HG03521 (cell line): Measurements from ENCODE around the gene NPHS1.
"Not testable (repeated sequence)": the region's sequence is repeated elsewhere in the genome, so short reads cannot be mapped to it uniquely, and the experiment has no call there.

Source experiments
- ATAC-seq: cut with Tn5 transposase; IDR thresholded peaks from one replicate; pipeline ENCODE4 v1.9.1; 2021; ENCODE audit warnings: mild to moderate bottlenecking, moderate library complexity; ENCODE audit not compliant: unreplicated experiment

NPHS1 gene

GRCh38 chr19:35874392-35874930, 22.2 kb upstream of the NPHS1 start:
- ATAC-seq = no peak

DNA sequence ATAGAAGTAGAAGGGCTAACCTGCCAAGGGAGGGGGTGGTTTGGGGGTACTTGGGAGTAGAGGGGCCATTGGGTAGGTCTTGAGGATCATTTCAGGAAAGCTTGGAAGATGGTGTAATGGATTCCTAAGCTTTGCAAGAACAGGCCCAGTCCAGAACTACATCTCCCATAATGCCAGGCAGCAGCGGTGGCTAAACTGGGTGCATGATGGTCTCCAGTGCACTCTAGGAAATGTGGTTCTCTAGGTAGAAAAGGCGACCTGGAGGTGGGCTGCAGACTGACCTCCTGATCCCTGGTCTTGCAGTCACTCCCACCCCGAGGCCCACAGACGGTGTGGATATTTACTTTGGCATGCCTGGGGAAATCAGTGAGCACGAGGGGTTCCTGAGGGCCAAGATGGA, 19.9 kb upstream of the NPHS1 start:
- no peak for ATAC-seq

DNA sequence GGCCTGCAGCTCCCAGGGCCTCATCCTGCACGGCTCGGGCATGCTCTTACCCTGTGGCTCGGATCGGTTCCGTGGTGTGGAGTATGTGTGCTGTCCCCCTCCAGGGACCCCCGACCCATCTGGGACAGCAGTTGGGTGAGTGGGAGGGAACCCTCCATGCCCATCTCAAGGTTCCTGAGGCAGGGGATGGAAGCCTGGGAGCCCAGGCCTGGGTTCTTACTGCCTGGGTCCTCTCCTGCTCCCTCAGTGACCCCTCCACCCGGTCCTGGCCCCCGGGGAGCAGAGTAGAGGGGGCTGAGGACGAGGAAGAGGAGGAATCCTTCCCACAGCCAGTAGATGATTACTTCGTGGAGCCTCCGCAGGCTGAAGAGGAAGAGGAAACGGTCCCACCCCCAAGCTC, 19.3 kb upstream of the NPHS1 start:
- ATAC-seq = no peak

- ATAC-seq = no peak
Observed at GRCh38 chr19:35870798-35871197, 18.5 kb upstream of the NPHS1 start.

- not testable (repeated sequence) for ATAC-seq
Observed at GRCh38 chr19:35870124-35870736, 17.9 kb upstream of the NPHS1 start.

- ATAC-seq = peak; percentile 59
Observed at GRCh38 chr19:35869327-35870123, 17.2 kb upstream of the NPHS1 start.

GRCh38 chr19:35868823-35869326, 16.6 kb upstream of the NPHS1 start:
- ATAC-seq = no peak

GRCh38 chr19:35868172-35868822, 16.0 kb upstream of the NPHS1 start, which contains the start of gene APLP1:
TSS of gene APLP1 (plus strand) at chr19:35868574. CDS start at chr19:35868637, 63 bp downstream.
- ATAC-seq = no peak

- ATAC-seq = no peak
Observed at GRCh38 chr19:35863018-35863417, 10.7 kb upstream of the NPHS1 start.

GRCh38 chr19:35862528-35862927, 10.2 kb upstream of the NPHS1 start:
- no peak for ATAC-seq

- ATAC-seq = no peak
Observed at GRCh38 chr19:35861640-35862160, 9.4 kb upstream of the NPHS1 start.

DNA sequence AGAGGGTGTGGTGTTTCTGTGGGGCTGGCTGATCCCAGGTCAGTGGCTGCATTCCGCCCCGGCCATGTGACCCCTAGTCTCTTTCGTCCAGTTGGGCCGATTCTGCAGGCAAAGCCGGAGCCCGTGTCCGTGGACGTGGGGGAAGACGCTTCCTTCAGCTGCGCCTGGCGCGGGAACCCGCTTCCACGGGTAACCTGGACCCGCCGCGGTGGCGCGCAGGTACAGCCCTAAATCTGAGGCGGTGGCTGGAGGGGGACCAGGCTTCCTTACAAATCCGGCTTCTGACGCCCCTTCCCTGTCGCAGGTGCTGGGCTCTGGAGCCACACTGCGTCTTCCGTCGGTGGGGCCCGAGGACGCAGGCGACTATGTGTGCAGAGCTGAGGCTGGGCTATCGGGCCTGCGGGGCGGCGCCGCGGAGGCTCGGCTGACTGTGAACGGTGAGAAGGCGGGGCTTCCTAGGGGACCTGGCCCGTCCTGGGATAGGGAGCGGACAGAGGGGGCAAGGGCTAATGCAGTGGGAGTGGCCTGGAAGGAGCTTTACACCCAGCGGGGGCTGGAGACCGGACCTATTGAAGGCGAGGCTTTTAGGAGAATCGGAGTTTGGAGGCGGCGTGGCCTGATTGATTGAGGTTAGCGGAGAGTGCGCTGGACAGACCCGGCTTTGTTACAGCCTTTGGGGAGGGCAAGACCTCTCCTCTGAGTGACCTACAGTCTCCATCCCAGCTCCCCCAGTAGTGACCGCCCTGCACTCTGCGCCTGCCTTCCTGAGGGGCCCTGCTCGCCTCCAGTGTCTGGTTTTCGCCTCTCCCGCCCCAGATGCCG, 8.7 kb upstream of the NPHS1 start:
- ATAC-seq = no peak

- no peak for ATAC-seq
Observed at GRCh38 chr19:35860436-35860817, 8.1 kb upstream of the NPHS1 start.

DNA sequence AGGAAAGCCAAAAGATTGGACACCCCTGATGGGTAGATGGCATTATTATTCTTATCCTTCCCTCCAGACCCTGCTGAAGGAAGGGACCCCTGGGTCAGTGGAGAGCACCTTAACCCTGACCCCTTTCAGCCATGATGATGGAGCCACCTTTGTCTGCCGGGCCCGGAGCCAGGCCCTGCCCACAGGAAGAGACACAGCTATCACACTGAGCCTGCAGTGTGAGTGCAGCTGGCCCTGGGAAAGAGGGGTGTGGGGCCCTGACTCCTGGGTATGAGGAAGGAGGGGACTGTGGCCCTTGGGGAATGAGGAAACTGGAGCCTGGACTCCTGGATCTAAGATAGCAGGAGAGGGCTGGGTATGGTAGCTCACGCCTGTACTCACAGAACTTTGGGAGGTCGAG, 7.1 kb upstream of the NPHS1 start:
- ATAC-seq = no peak

DNA sequence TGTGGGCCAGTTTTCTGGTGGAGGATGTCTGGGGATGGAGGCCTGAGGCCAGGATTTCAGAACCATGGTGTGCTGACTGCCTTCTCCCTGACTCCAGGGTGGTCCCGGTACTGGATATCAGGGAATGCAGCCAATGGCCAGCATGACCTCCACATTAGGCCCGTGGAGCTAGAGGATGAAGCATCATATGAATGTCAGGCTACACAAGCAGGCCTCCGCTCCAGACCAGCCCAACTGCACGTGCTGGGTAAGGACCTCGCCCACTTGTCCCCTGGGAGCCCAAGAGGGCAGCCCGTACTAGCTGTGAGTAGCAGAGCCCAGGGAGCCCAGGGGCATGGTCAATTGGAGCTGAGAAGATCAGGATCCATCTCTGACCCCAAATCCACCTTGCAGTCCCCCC, 6.0 kb upstream of the NPHS1 start:
- no peak for ATAC-seq

DNA sequence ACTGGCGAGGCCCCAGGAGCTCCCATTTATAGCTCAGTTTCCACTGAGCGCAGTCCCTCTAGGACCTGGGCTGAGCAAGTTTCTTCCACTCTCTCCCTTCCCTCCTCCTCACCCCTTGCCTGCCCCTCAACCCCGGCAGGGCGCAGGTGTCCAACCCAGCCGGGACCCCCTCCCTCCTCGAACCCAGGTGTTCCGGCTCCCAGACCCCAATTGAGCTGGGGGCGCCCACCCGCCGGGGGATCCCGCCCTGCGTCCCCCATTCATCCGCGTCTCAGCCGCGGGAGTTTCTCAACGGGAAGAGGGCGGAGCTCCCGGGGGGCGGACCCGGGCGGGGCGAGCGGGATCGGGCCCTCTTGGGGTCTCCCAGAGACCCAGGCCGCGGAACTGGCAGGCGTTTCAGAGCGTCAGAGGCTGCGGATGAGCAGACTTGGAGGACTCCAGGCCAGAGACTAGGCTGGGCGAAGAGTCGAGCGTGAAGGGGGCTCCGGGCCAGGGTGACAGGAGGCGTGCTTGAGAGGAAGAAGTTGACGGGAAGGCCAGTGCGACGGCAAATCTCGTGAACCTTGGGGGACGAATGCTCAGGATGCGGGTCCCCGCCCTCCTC, 4.3 kb upstream of the NPHS1 start, which contains the start of gene KIRREL2:
TSS of gene KIRREL2 (plus strand) at position 366 of the 604 bp plus-strand sequence. CDS start at position 575, 209 bp downstream.
- no peak for ATAC-seq

DNA sequence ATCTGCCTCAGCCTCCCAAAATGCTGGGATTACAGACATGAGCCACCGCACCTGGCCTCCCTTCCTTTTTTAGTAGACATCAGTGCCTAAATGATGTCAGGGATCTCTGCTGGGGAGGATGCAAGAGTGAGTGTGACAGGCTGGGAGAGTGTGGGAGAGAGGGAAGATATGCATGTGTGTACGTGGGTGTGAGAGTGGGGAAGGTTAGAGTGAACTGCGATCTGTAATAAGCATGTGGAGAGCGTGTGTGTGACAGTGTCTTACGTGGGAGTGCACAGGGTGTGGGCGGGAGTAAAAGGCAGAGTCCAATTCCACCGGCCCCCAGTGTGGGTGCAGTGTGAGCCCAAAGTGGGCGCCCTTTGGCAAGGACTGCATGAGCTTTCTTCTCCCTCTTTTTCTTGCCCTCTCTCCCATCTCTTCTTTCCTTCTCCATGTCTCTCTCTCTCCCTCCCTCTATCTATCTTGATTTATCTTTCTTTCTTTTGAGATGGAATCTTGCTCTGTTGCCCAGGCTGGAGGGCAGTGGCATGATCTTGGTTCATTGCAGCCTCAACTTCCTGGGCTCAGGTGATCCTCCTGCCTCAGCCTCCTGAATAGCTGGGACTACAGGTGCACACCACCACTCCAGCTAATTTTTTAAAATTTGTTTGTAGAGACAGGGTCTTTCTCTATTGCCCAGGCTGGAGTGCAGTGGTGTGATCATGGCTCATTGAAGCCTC, 893 bp upstream of the NPHS1 start:
- ATAC-seq = no peak

GRCh38 chr19:35851213-35852028, 883 bp downstream of the NPHS1 start:
- no peak for ATAC-seq
